ENCODE results near the gene ZNF385B.

- TF ChIP-seq MAX (IDR thresholded peaks at IDR 0.05; ENCODE audit: low read depth): no peak
- no peak for TF ChIP-seq JUND (IDR thresholded peaks at IDR 0.05)
- TF ChIP-seq EZH2phosphoT487 (IDR thresholded peaks at IDR 0.05; ENCODE audit: borderline replicate concordance, low read depth): no peak
- no peak for TF ChIP-seq POLR2AphosphoS5 (IDR thresholded peaks at IDR 0.05; ENCODE audit: low read depth, low read length)
- no peak for TF ChIP-seq CTCF (IDR thresholded peaks at IDR 0.05)
- no peak for TF ChIP-seq CHD2 (IDR thresholded peaks at IDR 0.05; ENCODE audit: low read length, partially characterized antibody)
- no peak for TF ChIP-seq IRF3 (IDR thresholded peaks at IDR 0.05; ENCODE audit: low read depth, low read length)
- TF ChIP-seq FOSL2 (IDR thresholded peaks at IDR 0.05; ENCODE audit: borderline replicate concordance, low read depth): no peak
- no peak for TF ChIP-seq TAF1 (IDR thresholded peaks at IDR 0.05; ENCODE audit: borderline replicate concordance, low read depth, low read length)
- TF ChIP-seq YY1 (IDR thresholded peaks at IDR 0.05; ENCODE audit: low read depth): no peak
- no peak for TF ChIP-seq REST (IDR thresholded peaks at IDR 0.05; ENCODE audit: low read depth, low read length)
- no peak for TF ChIP-seq RXRA (IDR thresholded peaks at IDR 0.05; ENCODE audit: borderline replicate concordance, low read depth)
- no peak for TF ChIP-seq GATA2 (CRISPR knock-in tag; IDR thresholded peaks at IDR 0.05)
Observed at GRCh38 chr2:179746981-179747380, 114.4 kb downstream of the ZNF385B start.
